CD4-positive, alpha-beta T cell treated with Interleukin-6 for 4 hours (primary cell): Measurements from ENCODE around the gene APOA1.

ENCODE experiments used
- DNase-seq: peaks from one replicate; pipeline ENCODE4 v3.0.0-alpha.2; 2020; ENCODE audit warnings: mixed read lengths

Gene APOA1

GRCh38 chr11:116833491-116833815, 4.0 kb downstream of the APOA1 start:
- DNase-seq: no peak

- no peak for DNase-seq
Measured at GRCh38 chr11:116832350-116833290, 4.8 kb downstream of the APOA1 start.

- DNase-seq: no peak
Measured at GRCh38 chr11:116831790-116832349, 5.6 kb downstream of the APOA1 start.

- DNase-seq: no peak
Measured at GRCh38 chr11:116830184-116830912, 7.1 kb downstream of the APOA1 start.

- no peak for DNase-seq
Measured at GRCh38 chr11:116829525-116830183, 7.8 kb downstream of the APOA1 start, which contains the start of gene APOC3. TSS of gene APOC3 (plus strand) at chr11:116829907. CDS start at chr11:116830583, 676 bp downstream.

GRCh38 chr11:116828632-116829524, 8.5 kb downstream of the APOA1 start:
- DNase-seq: no peak

- DNase-seq: no peak
Measured at GRCh38 chr11:116827461-116827860, 10.0 kb downstream of the APOA1 start.

- DNase-seq: no peak
Measured at GRCh38 chr11:116826751-116827431, 10.5 kb downstream of the APOA1 start.

- DNase-seq: no peak
Measured at GRCh38 chr11:116825854-116826750, 11.3 kb downstream of the APOA1 start.

GRCh38 chr11:116825434-116825833, 12.0 kb downstream of the APOA1 start:
- no peak for DNase-seq

- no peak for DNase-seq
Measured at GRCh38 chr11:116823031-116823843, 14.2 kb downstream of the APOA1 start, which contains the start of gene APOA4. TSS of gene APOA4 (minus strand) at chr11:116823304. CDS start at chr11:116823191, 113 bp downstream.

- no peak for DNase-seq
Measured at GRCh38 chr11:116822575-116822974, 14.8 kb downstream of the APOA1 start.

GRCh38 chr11:116821050-116821918, 16.1 kb downstream of the APOA1 start:
- no peak for DNase-seq

- no peak for DNase-seq
Measured at GRCh38 chr11:116819049-116819448, 18.4 kb downstream of the APOA1 start.

- no peak for DNase-seq
Measured at GRCh38 chr11:116814502-116814901, 22.9 kb downstream of the APOA1 start.

GRCh38 chr11:116813781-116814471, 23.5 kb downstream of the APOA1 start:
- no peak for DNase-seq

- DNase-seq: no peak
Measured at GRCh38 chr11:116813170-116813569, 24.3 kb downstream of the APOA1 start.

- DNase-seq: no peak
Measured at GRCh38 chr11:116812109-116812508, 25.3 kb downstream of the APOA1 start.
